PC-3 (cell line): ENCODE data around the gene MYLK. TPM values are rescaled to one million over a fixed set of nuclear protein-coding genes. Genes with fewer than 3 reads are reported as not detected.
A peak's percentile ranks its signal among the peaks of the same experiment; 100 is the strongest.
"Not testable (repeated sequence)": the region's sequence is repeated elsewhere in the genome, so short reads cannot be mapped to it uniquely, and the experiment has no call there.

ENCODE experiments used
- ATAC-seq: fragments of 200-7000 bp; cut with Tn5 transposase; 2 replicates; pipeline ENCODE4 v1.9.1; 2020; ENCODE audit warnings: mild to moderate bottlenecking, moderate library complexity
- BruUV-seq: library from RNA; stranded (reverse); fragments of 400-500 nt; replicated peaks from 2 replicates; lab custom pipeline; 2021; lab: Mats Ljungman, UMichigan
- CTCF ChIA-PET: fragments of 300-600 bp; sonication (Branson Sonifier 250); formaldehyde crosslinking; loops from one replicate; lab custom pipeline; 2022; ENCODE audit warnings: antibody characterized with exemption; lab: Charles Lee
- POLR2A ChIA-PET: fragments of 300-600 bp; sonication (Branson Sonifier 250); formaldehyde crosslinking; loops from one replicate; lab custom pipeline; 2022; ENCODE audit warnings: antibody characterized with exemption; ENCODE audit not compliant: unreplicated experiment; lab: Charles Lee
- DNase-seq: peaks from one replicate; pipeline ENCODE4 v3.0.0-alpha.2; 2015
- H2AFZ ChIP-seq: fragments of 300-600 bp; sonication (generic); 2 replicates; pipeline ENCODE4 v1.6.0; 2016; ENCODE audit warnings: antibody characterized with exemption, low read length
- H3F3A ChIP-seq: fragments of 300-600 bp; sonication (generic); one replicate; pipeline ENCODE4 v1.6.0; 2017; ENCODE audit warnings: antibody characterized with exemption, low read length, control low read depth, mild to moderate bottlenecking; ENCODE audit not compliant: unreplicated experiment
- H3K27ac ChIP-seq: fragments of 300-600 bp; sonication (generic); 2 replicates; pipeline ENCODE4 v1.5.1; 2016; ENCODE audit warnings: mild to moderate bottlenecking, low read length
- H3K27me3 ChIP-seq: fragments of 300-600 bp; sonication (generic); 2 replicates; pipeline ENCODE4 v1.6.1; 2016; ENCODE audit warnings: low read length, mixed read lengths
- H3K36me3 ChIP-seq: fragments of 300-600 bp; sonication (generic); 2 replicates; pipeline ENCODE4 v1.6.1; 2016; ENCODE audit warnings: low read depth, mixed run types, low read length, mixed read lengths
- H3K4me1 ChIP-seq: fragments of 300-600 bp; sonication (generic); 2 replicates; pipeline ENCODE4 v1.5.1; 2016; ENCODE audit warnings: low read length; ENCODE audit not compliant: insufficient read depth
- H3K4me2 ChIP-seq: fragments of 300-600 bp; sonication (generic); 2 replicates; pipeline ENCODE4 v1.6.0; 2016; ENCODE audit warnings: low read length
- H3K4me3 ChIP-seq: fragments of 300-600 bp; sonication (generic); 2 replicates; pipeline ENCODE4 v1.5.1; 2016; ENCODE audit warnings: mild to moderate bottlenecking, low read length, mixed read lengths
- H3K79me2 ChIP-seq: fragments of 300-600 bp; sonication (generic); 2 replicates; pipeline ENCODE4 v1.6.1; 2017; ENCODE audit warnings: low read length, mixed read lengths
- H3K9ac ChIP-seq: fragments of 300-600 bp; sonication (generic); 2 replicates; pipeline ENCODE4 v1.6.0; 2016; ENCODE audit warnings: mild to moderate bottlenecking, low read length
- H3K9me2 ChIP-seq: fragments of 300-600 bp; sonication (generic); replicated peaks from 2 replicates; pipeline ENCODE4 v1.6.1; 2016; ENCODE audit warnings: mixed run types, low read length, mixed read lengths
- H3K9me3 ChIP-seq: fragments of 300-600 bp; sonication (generic); 2 replicates; pipeline ENCODE4 v1.6.1; 2016; ENCODE audit warnings: low read length, mixed read lengths
- H4K20me1 ChIP-seq: fragments of 300-600 bp; sonication (generic); 2 replicates; pipeline ENCODE4 v1.6.1; 2016; ENCODE audit warnings: low read length, mixed read lengths
- EZH2 ChIP-seq: fragments of 300-600 bp; sonication (generic); IDR thresholded peaks from one replicate; pipeline ENCODE4 v1.6.1; 2017; ENCODE audit warnings: antibody characterized with exemption, mild to moderate bottlenecking, low read length; ENCODE audit not compliant: unreplicated experiment
- EZH2phosphoT487 ChIP-seq: fragments of 300-600 bp; sonication (generic); IDR thresholded peaks from 2 replicates; pipeline ENCODE4 v1.6.1; 2018; ENCODE audit warnings: mild to moderate bottlenecking, antibody characterized with exemption, low read length, borderline replicate concordance
- intact Hi-C: fragments of 100-400 bp; cut with micrococcal nuclease; formaldehyde crosslinking; loops from 2 replicates; pipeline ENCODE4 v1.9.0; 2023
- total RNA-seq: library from RNA; depleted of rRNA; stranded (reverse); fragments of >200 nt; gene quantifications from 2 replicates; pipeline ENCODE4 v1.2.3, GENCODE V29; 2014
- TF ChIP-seq, protein P1 (sequence below): fragments of 300-600 bp; sonication (generic); conservative IDR thresholded peaks from 2 replicates; pipeline ENCODE4 v1.5.1; 2017; ENCODE audit warnings: antibody characterized with exemption, low read depth, mild to moderate bottlenecking, low read length

The MYLK gene
- total RNA-seq, 1 experiment from 2014 or later, result 6.9 TPM

DNA sequence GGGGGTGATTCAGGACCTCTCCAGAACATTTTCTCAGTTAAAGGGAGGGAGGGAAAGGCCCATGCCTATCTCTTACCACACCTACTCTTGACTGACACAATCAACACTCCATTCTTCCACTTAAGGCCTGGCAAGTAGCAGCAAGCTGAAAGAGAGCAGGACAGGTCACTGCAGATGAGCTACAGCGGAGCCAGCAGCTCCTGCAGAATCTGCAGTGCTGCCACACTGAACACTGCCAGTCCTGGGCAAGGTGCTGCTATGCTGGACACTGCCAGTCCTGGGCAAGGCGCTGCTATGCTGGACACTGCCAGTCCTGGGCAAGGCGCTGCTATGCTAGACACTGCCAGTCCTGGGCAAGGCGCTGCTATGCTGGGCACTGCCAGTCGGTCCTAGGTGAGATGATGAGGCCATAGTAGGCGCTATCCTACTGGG lies 143.7 kb downstream of the MYLK start:
- no peaks in the 10 kb centered on the region for H3F3A ChIP-seq
- H3K4me1 ChIP-seq, result peaks cover 30% of the 10 kb centered on the region
- no peaks in the 10 kb centered on the region for H4K20me1 ChIP-seq
- intact Hi-C loops, result no loop called here
- peak overlapping the region; percentile 70 for H3K27ac ChIP-seq
- ChIA-PET POLR2A (no interaction called here), CTCF (interaction anchor here (0.6 kb wide), 1 partner anchor 17 kb away, joined by 3 read pairs; no protein-coding TSS in a partner anchor)
- ATAC-seq (0 out of 2 replicates have a peak, but pooled peaks have one; percentile 3), DNase-seq (no peak)
- H3K27me3 ChIP-seq, result no peaks in the 10 kb centered on the region
- BruUV-seq, result no TSS peak
- H3K36me3 ChIP-seq, result no peaks in the 10 kb centered on the region
- no peaks in the 10 kb centered on the region for H3K79me2 ChIP-seq
- H3K9ac ChIP-seq, result peak overlapping the region; percentile 18; the same call in 1 of the 2 replicates
- H3K9me2 ChIP-seq, result no peaks in the 10 kb centered on the region
- no peak overlapping the region for H3K4me3 ChIP-seq
- TF ChIP-seq, protein P1, sequence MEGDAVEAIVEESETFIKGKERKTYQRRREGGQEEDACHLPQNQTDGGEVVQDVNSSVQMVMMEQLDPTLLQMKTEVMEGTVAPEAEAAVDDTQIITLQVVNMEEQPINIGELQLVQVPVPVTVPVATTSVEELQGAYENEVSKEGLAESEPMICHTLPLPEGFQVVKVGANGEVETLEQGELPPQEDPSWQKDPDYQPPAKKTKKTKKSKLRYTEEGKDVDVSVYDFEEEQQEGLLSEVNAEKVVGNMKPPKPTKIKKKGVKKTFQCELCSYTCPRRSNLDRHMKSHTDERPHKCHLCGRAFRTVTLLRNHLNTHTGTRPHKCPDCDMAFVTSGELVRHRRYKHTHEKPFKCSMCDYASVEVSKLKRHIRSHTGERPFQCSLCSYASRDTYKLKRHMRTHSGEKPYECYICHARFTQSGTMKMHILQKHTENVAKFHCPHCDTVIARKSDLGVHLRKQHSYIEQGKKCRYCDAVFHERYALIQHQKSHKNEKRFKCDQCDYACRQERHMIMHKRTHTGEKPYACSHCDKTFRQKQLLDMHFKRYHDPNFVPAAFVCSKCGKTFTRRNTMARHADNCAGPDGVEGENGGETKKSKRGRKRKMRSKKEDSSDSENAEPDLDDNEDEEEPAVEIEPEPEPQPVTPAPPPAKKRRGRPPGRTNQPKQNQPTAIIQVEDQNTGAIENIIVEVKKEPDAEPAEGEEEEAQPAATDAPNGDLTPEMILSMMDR, result no peak
- TF ChIP-seq EZH2phosphoT487 (no peak), EZH2 (no peak)
- H3K9me3 ChIP-seq, result no peaks in the 10 kb centered on the region
- peak overlapping the region; percentile 18; the same call in 1 of the 2 replicates for H3K4me2 ChIP-seq
- no peak overlapping the region for H2AFZ ChIP-seq

DNA sequence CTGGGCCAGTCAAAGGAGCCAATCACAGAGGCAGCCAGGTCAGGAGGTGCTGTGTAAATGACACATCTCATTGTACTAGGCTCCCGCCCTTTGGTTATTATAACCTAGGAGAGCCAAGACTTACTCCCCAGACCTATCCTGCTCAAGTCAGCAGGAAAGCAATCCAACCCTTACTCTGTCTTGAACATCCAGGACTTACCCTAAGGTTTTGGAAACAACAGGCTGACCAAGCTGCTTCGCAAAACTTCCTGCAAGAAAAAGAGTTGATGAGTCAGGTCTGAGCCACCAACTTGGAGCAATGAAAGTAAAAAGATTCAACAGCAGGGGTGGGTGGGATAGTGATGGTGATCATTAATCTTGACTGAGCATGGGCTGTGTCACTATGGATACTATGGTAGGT lies 144.4 kb downstream of the MYLK start:
- BruUV-seq, result no TSS peak
- intact Hi-C loops, result no loop called here
- Histone ChIP-seq H3K27ac (peak overlapping the region; percentile 70), H3K36me3 (no peaks in the 10 kb centered on the region), H3K9me3 (no peaks in the 10 kb centered on the region), H3K4me2 (peak overlapping the region; percentile 18), H3K9ac (peak overlapping the region; percentile 3; the same call in 1 of the 2 replicates), H3K4me3 (no peak overlapping the region), H2AFZ (peak overlapping the region; percentile 16), H3K79me2 (no peaks in the 10 kb centered on the region), H3K27me3 (no peaks in the 10 kb centered on the region), H3F3A (no peaks in the 10 kb centered on the region), H3K4me1 (peaks cover 36% of the 10 kb centered on the region), H4K20me1 (no peaks in the 10 kb centered on the region), H3K9me2 (no peaks in the 10 kb centered on the region)
- TF ChIP-seq, protein P1, result no peak
- TF ChIP-seq EZH2, result no peak
- no peak for TF ChIP-seq EZH2phosphoT487
- peak; percentile 86 for ATAC-seq
- CTCF ChIA-PET, result interaction anchor here (0.6 kb wide), 1 partner anchor 16 kb away, joined by 3 read pairs; no protein-coding TSS in a partner anchor
- DNase-seq, result peak; percentile 91
- POLR2A ChIA-PET, result no interaction called here

DNA sequence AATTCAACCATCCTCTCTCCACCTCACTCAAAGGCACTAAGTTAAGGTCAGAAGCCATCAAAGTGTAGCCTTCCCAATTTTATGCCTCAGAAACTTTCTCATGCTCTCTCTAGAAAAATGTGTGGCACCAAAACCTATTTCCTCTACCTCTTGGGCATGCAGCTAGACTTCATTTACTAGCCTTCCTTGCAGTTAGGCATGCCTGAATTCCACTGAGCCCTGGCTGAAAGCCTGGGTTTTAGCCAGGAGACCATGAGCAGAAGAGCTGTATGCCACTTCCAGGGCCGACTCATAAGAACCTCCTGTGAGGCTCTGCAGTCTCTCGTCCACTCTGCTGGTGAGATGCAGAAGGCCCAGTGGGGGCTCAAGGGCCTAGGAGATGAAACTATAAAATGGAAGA lies 145.0 kb downstream of the MYLK start:
- H3K27ac ChIP-seq, result peak overlapping the region; percentile 70
- H3K79me2 ChIP-seq, result no peaks in the 10 kb centered on the region
- H3F3A ChIP-seq, result no peaks in the 10 kb centered on the region
- H3K4me1 ChIP-seq, result peaks cover 42% of the 10 kb centered on the region
- no peaks in the 10 kb centered on the region for H3K9me3 ChIP-seq
- peak overlapping the region; percentile 16 for H3K4me2 ChIP-seq
- intact Hi-C loops, result no loop called here
- no peaks in the 10 kb centered on the region for H3K27me3 ChIP-seq
- DNase-seq (no peak), ATAC-seq (no peak)
- peak overlapping the region; percentile 16; the same call in 1 of the 2 replicates for H2AFZ ChIP-seq
- H3K4me3 ChIP-seq, result no peak overlapping the region
- H3K9me2 ChIP-seq, result no peaks in the 10 kb centered on the region
- TF ChIP-seq, protein P1, result no peak
- TF ChIP-seq EZH2, result no peak
- no peak for TF ChIP-seq EZH2phosphoT487
- H3K36me3 ChIP-seq, result no peaks in the 10 kb centered on the region
- H3K9ac ChIP-seq, result peak overlapping the region; percentile 3; the same call in 1 of the 2 replicates
- H4K20me1 ChIP-seq, result no peaks in the 10 kb centered on the region
- ChIA-PET POLR2A (interaction anchor here (0.6 kb wide), 1 partner anchor 17 kb away, joined by 3 read pairs; no protein-coding TSS in a partner anchor), CTCF (no interaction called here)
- BruUV-seq, result no TSS peak

DNA sequence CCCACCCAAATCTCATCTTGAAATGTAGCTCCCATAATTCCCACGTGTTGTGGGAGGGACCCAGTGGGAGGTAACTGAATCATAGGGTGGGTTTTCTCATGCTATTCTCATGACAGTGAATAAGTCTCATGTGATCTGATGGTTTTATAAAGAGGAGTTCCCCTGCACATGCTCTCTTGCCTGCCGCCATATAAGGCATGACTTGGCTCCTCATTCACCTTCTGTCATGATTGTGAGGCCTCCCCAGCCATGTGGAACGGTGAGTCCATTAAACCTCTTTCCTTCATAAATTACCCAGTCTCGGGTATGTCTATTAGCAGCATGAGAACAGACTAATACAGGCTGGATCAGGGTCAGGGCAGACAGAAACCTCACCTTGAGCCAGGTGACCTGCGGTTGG lies 145.6 kb downstream of the MYLK start:
- H2AFZ ChIP-seq, H3K36me3 ChIP-seq, BruUV-seq, H3K4me2 ChIP-seq, CTCF ChIA-PET, H3K27ac ChIP-seq, H3K4me3 ChIP-seq, H3K9ac ChIP-seq, H3F3A ChIP-seq, DNase-seq, H3K9me3 ChIP-seq, H3K9me2 ChIP-seq, intact Hi-C loops, H4K20me1 ChIP-seq, ATAC-seq, POLR2A ChIA-PET, H3K27me3 ChIP-seq, H3K79me2 ChIP-seq: not testable (repeated sequence)
- H3K4me1 ChIP-seq, result peaks cover 47% of the 10 kb centered on the region
